AG09319 (cell line): Measurements from ENCODE around the gene GALNT9.

Experiments
- DNase-seq: peaks from one replicate; pipeline ENCODE4 v3.0.0-alpha.2; 2010; ENCODE audit warnings: low read depth; ENCODE audit errors: extremely low read depth
- TF ChIP-seq, protein P1 (sequence below): IDR thresholded peaks from 2 replicates; pipeline ENCODE4 v1.5.1; 2011; ENCODE audit warnings: low read depth, mild to moderate bottlenecking, inconsistent platforms, low read length, moderate library complexity

The GALNT9 gene

DNA sequence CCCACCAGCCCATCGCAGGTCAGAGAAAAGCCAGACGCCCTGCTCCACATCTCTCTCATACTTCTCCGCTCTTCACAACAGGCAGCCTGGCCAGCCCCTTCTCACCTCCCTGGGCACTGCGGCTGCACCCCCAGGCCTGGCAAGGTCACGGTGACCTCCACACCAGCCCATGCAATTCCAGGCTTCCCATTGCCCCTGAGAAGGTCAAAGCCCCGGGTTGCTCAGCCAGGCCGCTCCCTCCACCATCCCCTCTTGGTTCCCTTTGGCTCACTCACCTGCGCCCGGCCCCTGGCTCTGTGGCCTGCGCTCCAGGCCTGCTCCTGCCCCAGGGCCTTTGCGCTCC, 55.4 kb downstream of the GALNT9 start:
- TF ChIP-seq, protein P1, sequence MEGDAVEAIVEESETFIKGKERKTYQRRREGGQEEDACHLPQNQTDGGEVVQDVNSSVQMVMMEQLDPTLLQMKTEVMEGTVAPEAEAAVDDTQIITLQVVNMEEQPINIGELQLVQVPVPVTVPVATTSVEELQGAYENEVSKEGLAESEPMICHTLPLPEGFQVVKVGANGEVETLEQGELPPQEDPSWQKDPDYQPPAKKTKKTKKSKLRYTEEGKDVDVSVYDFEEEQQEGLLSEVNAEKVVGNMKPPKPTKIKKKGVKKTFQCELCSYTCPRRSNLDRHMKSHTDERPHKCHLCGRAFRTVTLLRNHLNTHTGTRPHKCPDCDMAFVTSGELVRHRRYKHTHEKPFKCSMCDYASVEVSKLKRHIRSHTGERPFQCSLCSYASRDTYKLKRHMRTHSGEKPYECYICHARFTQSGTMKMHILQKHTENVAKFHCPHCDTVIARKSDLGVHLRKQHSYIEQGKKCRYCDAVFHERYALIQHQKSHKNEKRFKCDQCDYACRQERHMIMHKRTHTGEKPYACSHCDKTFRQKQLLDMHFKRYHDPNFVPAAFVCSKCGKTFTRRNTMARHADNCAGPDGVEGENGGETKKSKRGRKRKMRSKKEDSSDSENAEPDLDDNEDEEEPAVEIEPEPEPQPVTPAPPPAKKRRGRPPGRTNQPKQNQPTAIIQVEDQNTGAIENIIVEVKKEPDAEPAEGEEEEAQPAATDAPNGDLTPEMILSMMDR, result no peak
- DNase-seq, result no peak

- TF ChIP-seq, protein P1, result no peak
- DNase-seq, result no peak
Measured at GRCh38 chr12:132272711-132273110, 56.7 kb downstream of the GALNT9 start.

GRCh38 chr12:132271755-132272092, 57.7 kb downstream of the GALNT9 start:
- TF ChIP-seq, protein P1, result no peak
- DNase-seq, result no peak

- TF ChIP-seq, protein P1, result no peak
- no peak for DNase-seq
Measured at GRCh38 chr12:132270969-132271754, 58.2 kb downstream of the GALNT9 start.

DNA sequence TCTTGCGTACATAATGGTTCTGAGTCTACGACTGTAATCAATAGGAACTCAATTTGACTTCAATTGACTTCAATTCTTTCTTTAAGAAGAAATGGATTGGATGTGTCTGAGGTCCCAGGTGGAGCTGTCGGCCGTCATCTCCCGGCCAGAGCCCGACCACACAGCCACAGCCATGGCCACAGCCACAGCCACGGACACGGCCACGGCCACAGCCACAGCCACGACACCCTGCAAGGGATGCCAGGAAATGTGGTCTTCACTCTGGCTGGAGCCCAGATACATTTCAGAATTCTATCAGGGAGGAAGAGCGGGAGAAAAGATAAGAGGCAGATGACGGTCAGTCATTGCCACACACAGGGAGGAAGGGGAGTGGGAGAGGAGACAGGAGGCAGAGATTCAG, 58.9 kb downstream of the GALNT9 start:
- DNase-seq, result no peak
- TF ChIP-seq, protein P1, result no peak

DNA sequence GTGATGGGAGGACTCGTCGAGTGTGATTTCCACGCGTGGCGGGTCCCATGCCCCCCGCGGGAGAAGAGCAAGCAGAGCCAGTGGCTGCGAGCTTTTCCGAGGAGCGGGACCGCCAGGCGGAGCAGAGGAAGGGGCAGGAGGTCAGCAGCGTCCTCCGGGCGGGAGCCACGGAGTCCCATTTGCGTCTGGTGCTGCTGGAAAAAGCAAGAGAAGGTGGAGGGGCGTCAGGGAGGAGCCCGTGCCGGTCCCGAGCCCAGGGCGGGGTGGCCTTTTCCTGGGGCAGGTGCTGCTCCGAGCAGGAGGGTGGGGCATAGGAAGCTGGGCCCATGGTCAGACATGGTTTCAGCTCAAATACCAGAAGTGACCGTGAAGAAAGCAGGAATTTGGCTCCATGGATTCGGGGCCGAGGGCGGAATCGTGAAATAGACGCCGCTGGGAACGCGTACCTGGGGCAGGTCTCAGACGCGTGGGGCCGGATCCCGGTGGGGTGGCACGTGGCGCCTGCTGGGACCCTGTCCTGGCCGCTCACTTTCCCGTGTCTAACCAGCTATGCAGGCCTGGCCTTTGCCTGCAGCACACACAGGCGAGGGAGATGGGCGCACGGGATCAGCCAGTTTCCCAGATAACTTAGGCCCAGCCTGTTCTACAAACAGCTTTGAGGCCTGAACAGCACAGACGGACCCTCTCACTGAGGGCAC, 60.0 kb downstream of the GALNT9 start:
- TF ChIP-seq, protein P1, result no peak
- DNase-seq, result no peak

- TF ChIP-seq, protein P1, result no peak
- no peak for DNase-seq
Measured at GRCh38 chr12:132268674-132269073, 60.7 kb downstream of the GALNT9 start.
